HFF-Myc (cell line): ENCODE measurements around the gene PIEZO2.

Experiments used
- DNase-seq: peaks from one replicate; pipeline ENCODE4 v3.0.0-alpha.2; 2011; ENCODE audit warnings: low read depth; ENCODE audit errors: extremely low read depth
- H3K4me3 ChIP-seq: replicated peaks from 2 replicates; pipeline ENCODE4 v1.5.1; 2011; ENCODE audit warnings: low read depth, mild to moderate bottlenecking, control low read depth, low read length
- CTCF ChIP-seq: IDR thresholded peaks from 2 replicates; pipeline ENCODE4 v1.5.1; 2012; ENCODE audit warnings: mild to moderate bottlenecking, low read depth, low read length, control low read depth; ENCODE audit errors: missing control alignments

PIEZO2 gene

GRCh38 chr18:10727477-10727876 is 421.9 kb downstream of the PIEZO2 start:
- no peak for DNase-seq
- no peak for TF ChIP-seq CTCF
- H3K4me3 ChIP-seq: no peak overlapping the region

- TF ChIP-seq CTCF: no peak
Observed at GRCh38 chr18:10726198-10727068, 422.9 kb downstream of the PIEZO2 start.

GRCh38 chr18:10724666-10725065 is 424.7 kb downstream of the PIEZO2 start:
- no peak for DNase-seq
- H3K4me3 ChIP-seq: no peak overlapping the region
- no peak for TF ChIP-seq CTCF

More at GRCh38 chr18:10726198-10727068, 422.9 kb downstream of the PIEZO2 start:
- no peak for DNase-seq
- no peak overlapping the region for H3K4me3 ChIP-seq

DNA sequence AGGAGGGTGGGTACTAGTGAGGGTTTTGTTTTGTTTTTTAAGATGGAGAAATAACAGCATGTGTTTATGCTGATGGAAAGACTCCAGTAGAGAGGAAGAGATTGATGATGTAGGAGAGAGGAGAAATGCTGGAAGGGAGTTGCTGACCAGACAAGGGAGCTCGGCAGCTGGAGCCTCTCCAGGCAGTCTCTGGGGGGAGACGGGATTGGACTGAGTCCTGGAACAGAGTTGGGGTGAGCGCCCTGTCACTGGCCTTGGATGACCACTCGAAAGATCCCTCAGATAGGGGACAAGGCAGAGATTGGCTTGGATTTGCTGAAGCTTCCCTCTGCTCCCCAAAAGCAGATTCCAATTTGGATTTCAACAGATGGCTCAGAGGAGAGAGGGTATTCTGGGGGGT is 425.9 kb downstream of the PIEZO2 start:
- H3K4me3 ChIP-seq: no peak overlapping the region
- no peak for DNase-seq
- no peak for TF ChIP-seq CTCF

DNA sequence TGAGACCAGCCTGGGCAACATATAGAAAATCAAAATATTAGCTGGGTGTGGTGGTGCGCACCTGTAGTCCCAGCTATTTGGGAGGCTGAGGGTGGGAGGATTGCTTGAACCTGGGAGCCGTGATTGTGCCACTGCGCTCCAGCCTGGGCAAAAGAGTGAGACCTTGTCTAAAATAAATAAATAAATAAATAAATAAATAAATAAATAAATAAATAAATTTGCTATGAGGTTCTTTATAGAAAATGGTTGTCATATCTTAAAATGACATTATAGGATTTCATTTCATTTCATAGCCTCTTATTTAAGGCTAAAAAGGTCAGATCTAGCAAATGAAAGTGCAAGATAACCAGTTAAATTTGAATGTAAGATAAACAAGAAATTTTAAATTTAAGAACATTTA is 430.6 kb downstream of the PIEZO2 start:
- DNase-seq: no peak
- no peak overlapping the region for H3K4me3 ChIP-seq
- no peak for TF ChIP-seq CTCF

DNA sequence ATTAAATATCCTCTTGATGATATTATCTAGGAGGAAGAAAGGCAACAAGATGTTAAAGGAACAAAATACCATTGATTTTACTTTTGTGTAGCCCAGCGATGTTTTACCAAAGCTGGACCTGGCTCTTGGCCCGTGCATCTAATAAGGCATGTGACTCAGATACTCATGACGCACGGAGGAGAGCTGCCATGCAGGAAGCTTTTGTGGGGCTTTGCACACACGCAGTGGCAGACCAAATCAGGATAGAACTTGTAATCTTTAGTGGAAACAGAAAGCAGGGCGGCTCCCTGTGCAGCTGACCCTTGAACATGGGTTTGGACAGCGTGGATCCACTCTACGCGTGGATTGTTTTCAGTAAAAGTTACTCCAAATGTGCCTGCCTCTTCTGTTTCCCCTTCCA is 433.6 kb downstream of the PIEZO2 start:
- no peak for DNase-seq
- no peak for TF ChIP-seq CTCF
- H3K4me3 ChIP-seq: no peak overlapping the region
